SK-N-MC (cell line): ENCODE results near the gene ZC2HC1C.

Experiments used
- FOXP2 ChIP-seq: optimal IDR thresholded peaks from 2 replicates; pipeline ENCODE3; 2011; ENCODE audit warnings: mild to moderate bottlenecking, moderate library complexity; ENCODE audit not compliant: insufficient read depth; ENCODE audit errors: extremely low read length, control extremely low read depth
- POLR2AphosphoS5 ChIP-seq: IDR thresholded peaks from 2 replicates; pipeline ENCODE4 v1.6.1; 2012; ENCODE audit warnings: mild to moderate bottlenecking, low read depth, low read length, borderline replicate concordance

- TF ChIP-seq FOXP2 = no peak
- peak; percentile 31; the same call in 1 of the 2 replicates for TF ChIP-seq POLR2AphosphoS5
These were observed 9.8 kb upstream of the ZC2HC1C start for GRCh38 chr14:75059642-75060041.
